Mammary epithelial cell (primary cell): Measurements from ENCODE around the gene WDR81.

Source experiments
- CTCF ChIP-seq, 2 donors: IDR thresholded peaks in 1 of 2; conservative IDR thresholded peaks in 1 of 2; 2 replicates each; pipeline ENCODE4 v1.5.1; 2011 to 2012; ENCODE audit warnings: inconsistent platforms in 2 of 2, low read length in 2 of 2, mild to moderate bottlenecking in 2 of 2, control low read depth in 1 of 2, low read depth in 1 of 2; ENCODE audit not compliant: insufficient read depth in 1 of 2; ENCODE audit errors: extremely low read depth in 1 of 2
- EZH2 ChIP-seq: IDR thresholded peaks from 2 replicates; pipeline ENCODE4 v1.6.1; 2012; ENCODE audit warnings: low read length, inconsistent platforms, borderline replicate concordance

GRCh38 chr17:1676401-1676800 lies 48.1 kb upstream of the WDR81 start:
- TF ChIP-seq EZH2 (no peak), CTCF (conservative IDR thresholded peaks at IDR 0.05 in 1 of 2, IDR thresholded peaks at IDR 0.05 in 1 of 2; ENCODE audit: extremely low read depth in 1 of 2, insufficient read depth in 1 of 2, low read depth in 1 of 2, low read length in 2 of 2) (no peak)
